22Rv1 (cell line): ENCODE measurements around the gene WDFY4.

Source experiments
- H3K27ac ChIP-seq: fragments of 450-650 bp; 2 replicates; pipeline ENCODE4 v1.5.1; 2017
- CTCF ChIP-seq: fragments of 450-650 bp; IDR thresholded peaks from 2 replicates; pipeline ENCODE4 v1.5.1; 2017; ENCODE audit warnings: mild to moderate bottlenecking
- ZFX ChIP-seq: fragments of 450-650 bp; IDR thresholded peaks from 2 replicates; pipeline ENCODE4 v1.6.1; 2017; ENCODE audit warnings: antibody characterized with exemption, borderline replicate concordance

Gene WDFY4

GRCh38 chr10:48745662-48746245 is 61.1 kb downstream of the WDFY4 start:
- peak; percentile 81 for TF ChIP-seq CTCF
- TF ChIP-seq ZFX = no peak
- no peak overlapping the region for H3K27ac ChIP-seq

GRCh38 chr10:48748573-48748972 is 63.9 kb downstream of the WDFY4 start:
- no peak for TF ChIP-seq ZFX
- TF ChIP-seq CTCF = no peak

GRCh38 chr10:48749254-48749787 is 64.6 kb downstream of the WDFY4 start:
- H3K27ac ChIP-seq = no peak overlapping the region
- no peak for TF ChIP-seq ZFX
- TF ChIP-seq CTCF = no peak

More at GRCh38 chr10:48748573-48748972, 63.9 kb downstream of the WDFY4 start:
- no peak overlapping the region for H3K27ac ChIP-seq

GRCh38 chr10:48750019-48750418 is 65.3 kb downstream of the WDFY4 start:
- no peak overlapping the region for H3K27ac ChIP-seq
- no peak for TF ChIP-seq ZFX
- TF ChIP-seq CTCF = no peak

GRCh38 chr10:48750991-48751390 is 66.3 kb downstream of the WDFY4 start:
- TF ChIP-seq CTCF (no peak), ZFX (no peak)
- no peak overlapping the region for H3K27ac ChIP-seq

GRCh38 chr10:48751730-48752129 is 67.1 kb downstream of the WDFY4 start:
- TF ChIP-seq ZFX = no peak
- TF ChIP-seq CTCF = no peak
- H3K27ac ChIP-seq = no peak overlapping the region

- TF ChIP-seq CTCF (no peak), ZFX (no peak)
- no peak overlapping the region for H3K27ac ChIP-seq
These were observed 73.7 kb downstream of the WDFY4 start for GRCh38 chr10:48758411-48758810.
